ENCODE results near the gene KCNH1. TPM values are rescaled to one million over a fixed set of nuclear protein-coding genes. Genes with fewer than 3 reads are reported as not detected.
A peak's percentile ranks its signal among the peaks of the same experiment; 100 is the strongest.

KCNH1 gene
- total RNA-seq, 1 experiment from 2014 or later = 0.15 TPM

DNA sequence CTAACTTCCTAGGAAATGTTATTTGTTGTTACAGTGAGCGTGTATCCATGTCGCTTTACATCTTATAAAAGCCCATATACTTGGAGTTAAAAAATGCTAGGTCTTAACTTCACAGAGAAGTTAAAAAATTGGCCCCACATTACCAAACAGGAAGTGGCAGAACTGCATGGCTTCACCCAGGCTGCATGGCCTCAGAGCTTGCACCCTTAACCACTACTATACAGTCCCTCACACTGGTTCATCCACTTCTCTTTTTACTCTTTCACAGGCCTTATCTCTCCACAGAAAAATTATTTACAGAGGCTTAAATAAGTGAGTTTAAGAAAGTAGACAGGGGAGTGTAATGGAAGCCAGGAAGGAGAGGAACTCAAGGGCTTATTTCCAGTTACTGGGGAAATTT is 402.8 kb downstream of the KCNH1 start:
- no peak for DNase-seq (ENCODE audit: extremely low read depth, low read depth)

DNA sequence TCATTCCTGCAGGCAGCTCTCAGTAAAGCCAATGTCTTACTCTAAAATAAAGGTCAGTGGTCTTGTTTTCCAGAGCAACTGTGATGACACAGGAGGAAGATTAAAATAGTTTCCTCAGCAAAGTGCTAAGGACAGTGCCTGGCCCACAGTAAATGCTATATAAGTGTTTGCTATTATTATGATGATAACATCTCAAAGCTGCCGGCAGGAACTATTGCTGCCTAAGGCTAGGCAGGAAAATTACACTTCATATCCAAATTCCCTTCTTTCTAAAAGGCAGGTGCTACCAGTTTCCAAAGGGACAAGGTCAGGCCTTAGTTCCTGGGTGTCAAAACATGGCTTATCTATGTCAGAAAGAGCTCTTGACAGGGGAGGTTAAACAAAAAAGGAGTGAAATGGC is 403.9 kb downstream of the KCNH1 start:
- DNase-seq (ENCODE audit: extremely low read depth, low read depth) = no peak

GRCh38 chr1:210728437-210729149 is 405.4 kb downstream of the KCNH1 start:
- DNase-seq (ENCODE audit: extremely low read depth, low read depth) = no peak

- DNase-seq (ENCODE audit: extremely low read depth, low read depth) = no peak
Measured at GRCh38 chr1:210727709-210728108, 406.2 kb downstream of the KCNH1 start.

- DNase-seq (ENCODE audit: extremely low read depth, low read depth) = peak; percentile 43
Measured at GRCh38 chr1:210726621-210727020, 407.3 kb downstream of the KCNH1 start.

- no peak for DNase-seq (ENCODE audit: extremely low read depth, low read depth)
Measured at GRCh38 chr1:210724768-210725167, 409.2 kb downstream of the KCNH1 start.

DNA sequence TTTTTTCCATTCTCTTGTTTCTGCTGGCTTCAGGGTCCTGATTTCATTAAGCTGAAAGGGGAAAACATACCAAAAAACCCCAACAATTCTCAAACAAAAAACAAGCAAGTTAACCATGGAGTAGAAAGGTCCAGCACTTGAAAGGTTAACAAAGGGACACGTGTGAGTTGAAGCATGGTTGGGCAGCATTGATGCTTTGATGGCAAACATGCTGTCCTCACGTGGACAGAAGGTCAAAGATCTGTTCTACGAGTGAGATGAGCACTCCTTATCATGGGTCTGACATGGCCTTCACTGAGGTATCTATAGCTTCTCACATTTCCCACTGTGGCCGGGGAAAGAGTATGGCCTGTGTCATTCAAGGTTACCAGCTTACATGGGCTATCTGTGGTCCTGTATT is 410.3 kb downstream of the KCNH1 start:
- no peak for DNase-seq (ENCODE audit: extremely low read depth, low read depth)

- no peak for DNase-seq (ENCODE audit: extremely low read depth, low read depth)
Measured at GRCh38 chr1:210722410-210723081, 411.4 kb downstream of the KCNH1 start.

DNA sequence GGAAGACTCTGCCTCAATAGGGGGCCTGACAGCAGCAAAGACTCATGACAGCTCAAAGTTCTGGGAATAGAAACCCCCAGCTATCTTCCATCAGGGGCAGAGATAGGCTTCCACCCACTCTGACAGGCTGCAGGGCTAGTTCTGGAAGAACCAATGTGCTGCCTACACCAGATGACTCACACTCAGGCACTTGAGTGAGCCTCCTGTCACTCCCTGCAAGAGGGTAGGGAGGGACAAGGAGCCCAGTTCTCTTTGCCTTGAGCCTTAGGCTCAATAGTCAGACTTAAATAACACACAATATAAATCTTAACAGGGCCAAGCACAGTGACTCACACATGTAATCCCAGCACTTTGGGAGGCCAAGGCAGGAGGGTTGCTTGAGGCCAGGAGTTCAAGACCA is 418.9 kb downstream of the KCNH1 start:
- DNase-seq (ENCODE audit: extremely low read depth, low read depth) = no peak

DNA sequence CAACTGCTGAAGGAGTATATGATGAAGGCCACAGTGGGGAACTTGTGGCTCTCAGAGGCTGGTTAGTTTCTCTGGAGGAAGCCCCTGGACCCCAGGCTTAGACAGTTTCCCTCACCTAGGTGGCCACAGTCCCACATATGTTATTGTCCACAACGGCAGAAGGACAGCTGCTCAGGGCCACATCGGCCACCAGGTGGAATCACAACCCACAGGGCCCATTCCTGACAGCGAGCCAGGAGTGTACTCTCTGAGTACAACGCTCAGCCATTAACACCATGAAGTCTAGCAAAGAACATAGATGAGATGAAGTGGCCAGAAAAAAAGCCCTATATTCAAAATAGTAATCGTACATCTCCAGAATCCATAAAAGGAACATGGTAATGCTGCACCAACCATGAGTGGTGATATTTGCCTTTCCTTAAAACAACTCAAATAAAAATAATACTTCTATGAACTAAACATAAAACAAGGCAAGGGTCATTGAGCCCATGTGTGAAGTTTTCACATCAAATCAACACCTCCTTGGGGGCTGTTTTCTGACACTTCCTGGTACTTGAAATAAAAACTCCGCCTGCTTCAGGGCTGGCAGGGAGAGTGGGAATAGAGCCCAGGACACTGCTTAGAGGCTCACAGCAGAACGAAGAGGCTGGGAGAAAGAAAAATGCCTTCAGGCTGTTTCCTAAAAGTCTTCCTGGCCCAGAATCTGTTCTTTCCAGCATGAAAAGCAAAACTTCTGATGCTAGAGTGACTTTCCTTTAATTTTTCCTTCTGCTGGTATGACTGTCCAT is 421.9 kb downstream of the KCNH1 start:
- DNase-seq (ENCODE audit: extremely low read depth, low read depth) = no peak

DNA sequence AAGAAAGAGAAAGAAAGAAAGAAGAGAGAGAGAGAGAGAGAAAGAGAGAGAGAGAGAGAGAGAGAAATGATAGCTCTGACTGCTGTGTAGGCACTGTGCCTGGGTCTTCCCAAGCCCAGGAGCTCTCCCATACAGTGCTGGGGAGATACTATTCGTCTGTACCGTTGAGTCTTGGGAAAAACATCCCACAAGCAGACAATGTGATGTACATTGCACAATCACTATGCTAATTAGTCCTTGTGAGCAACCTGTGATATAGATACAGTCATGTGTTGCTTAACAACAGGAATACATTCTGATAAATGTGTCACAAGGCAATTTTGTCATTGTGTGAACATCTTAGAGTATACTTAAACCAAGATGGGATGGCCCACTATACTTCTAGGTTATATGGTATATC is 424.2 kb downstream of the KCNH1 start:
- no peak for DNase-seq (ENCODE audit: extremely low read depth, low read depth)

DNA sequence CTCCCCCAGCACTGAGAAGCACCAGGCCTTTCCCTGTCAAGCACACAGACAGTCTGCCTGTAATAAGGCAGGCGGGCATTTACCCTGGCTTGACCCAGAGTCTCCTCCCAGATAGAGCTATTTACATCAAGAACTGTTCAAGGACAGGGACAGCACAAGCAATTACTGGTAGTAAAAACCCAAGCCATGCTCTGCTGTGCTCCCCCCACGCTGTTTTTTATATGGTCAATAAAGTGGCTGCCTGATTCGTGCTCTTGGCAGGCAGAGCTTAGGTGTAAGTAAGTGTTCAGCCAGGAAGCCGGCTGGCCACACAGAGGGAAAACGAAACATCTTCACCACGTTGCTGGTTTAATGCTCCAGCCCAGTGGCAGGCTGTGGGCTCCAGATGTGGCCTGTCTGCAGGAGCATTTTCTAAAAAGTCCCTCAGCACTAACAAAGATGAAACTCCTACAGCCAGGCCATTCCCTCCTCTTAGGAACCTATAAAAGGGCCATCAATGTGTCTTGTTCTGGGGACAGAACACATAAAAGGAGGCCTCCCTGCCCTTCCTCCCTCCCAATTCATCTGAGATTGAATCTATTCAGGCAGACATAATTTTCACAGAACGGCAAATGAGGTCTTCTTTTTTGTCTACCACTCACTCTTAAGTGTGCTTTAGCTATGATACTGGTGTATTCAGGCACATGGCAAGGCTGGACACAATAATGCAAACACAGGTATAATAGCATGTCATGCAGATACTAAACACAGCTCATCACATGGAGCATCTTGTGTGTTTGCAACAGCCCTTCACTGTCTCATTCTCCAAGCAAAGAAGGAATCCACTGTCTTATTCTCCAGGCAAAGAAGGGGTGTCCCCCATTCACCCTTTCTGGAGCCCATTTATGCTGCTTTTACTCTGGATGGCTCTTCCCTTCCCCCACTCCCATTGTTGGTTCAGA is 426.4 kb downstream of the KCNH1 start:
- no peak for DNase-seq (ENCODE audit: extremely low read depth, low read depth)

DNA sequence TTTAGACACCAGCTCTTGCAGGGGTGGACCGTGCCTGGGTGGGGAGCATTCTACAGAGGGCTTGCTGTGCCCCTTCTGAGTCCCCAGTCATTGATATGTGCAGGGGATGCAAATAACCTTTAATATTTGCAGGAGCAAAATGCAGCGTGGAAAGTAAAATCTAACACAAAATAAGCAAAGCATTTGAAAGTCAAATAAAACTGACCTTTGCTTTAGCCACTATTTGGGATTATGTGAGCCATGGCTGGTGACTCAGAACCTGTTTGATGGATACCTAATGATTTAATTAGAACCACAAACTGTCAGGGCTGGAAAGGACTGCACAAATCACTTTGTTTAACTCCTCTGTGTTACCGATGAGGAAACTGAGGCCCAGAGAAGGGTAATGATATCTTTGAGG is 427.7 kb downstream of the KCNH1 start:
- no peak for DNase-seq (ENCODE audit: extremely low read depth, low read depth)

- no peak for DNase-seq (ENCODE audit: extremely low read depth, low read depth)
Measured at GRCh38 chr1:210705086-210705485, 428.9 kb downstream of the KCNH1 start.

- DNase-seq (ENCODE audit: extremely low read depth, low read depth) = no peak
Measured at GRCh38 chr1:210703593-210703992, 430.4 kb downstream of the KCNH1 start.

DNA sequence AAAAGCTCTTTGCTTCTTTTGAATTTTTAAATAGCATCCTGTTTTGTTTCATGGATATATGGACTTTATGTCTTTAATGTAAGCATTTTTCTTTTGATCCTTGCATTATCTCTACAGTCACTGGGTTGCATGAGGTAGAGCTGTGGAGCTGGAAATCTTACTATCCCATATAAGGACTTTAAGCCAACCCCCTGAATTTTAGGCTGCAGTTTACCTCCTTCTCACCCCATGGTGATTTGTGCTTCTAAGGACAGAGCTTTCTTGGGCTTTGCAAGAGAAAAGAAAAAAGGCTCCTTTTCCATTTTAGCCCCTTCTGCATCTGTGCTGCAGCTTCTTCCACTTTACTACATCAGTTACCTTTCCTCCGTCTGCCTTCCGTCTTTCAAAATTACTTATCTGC is 431.4 kb downstream of the KCNH1 start:
- no peak for DNase-seq (ENCODE audit: extremely low read depth, low read depth)

DNA sequence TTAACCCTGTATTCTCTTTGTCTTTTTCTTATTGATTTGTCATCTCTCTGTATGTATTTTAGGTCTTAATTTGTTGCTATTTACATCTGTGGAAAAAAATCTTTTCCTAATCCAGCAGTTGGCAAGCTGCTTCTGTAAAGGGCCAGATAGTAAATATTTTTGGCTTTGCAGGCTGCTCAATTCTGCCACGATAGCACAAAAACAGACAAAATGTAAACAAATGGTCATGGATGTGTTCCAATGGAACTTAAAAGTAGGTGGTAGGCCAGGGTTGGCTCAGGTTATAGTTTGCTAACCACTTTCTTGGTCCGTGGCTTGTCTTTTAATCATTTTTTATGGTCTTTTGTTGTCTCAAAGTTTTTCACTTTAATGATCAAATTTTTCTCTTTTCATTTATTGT is 433.4 kb downstream of the KCNH1 start:
- DNase-seq (ENCODE audit: extremely low read depth, low read depth) = no peak

DNA sequence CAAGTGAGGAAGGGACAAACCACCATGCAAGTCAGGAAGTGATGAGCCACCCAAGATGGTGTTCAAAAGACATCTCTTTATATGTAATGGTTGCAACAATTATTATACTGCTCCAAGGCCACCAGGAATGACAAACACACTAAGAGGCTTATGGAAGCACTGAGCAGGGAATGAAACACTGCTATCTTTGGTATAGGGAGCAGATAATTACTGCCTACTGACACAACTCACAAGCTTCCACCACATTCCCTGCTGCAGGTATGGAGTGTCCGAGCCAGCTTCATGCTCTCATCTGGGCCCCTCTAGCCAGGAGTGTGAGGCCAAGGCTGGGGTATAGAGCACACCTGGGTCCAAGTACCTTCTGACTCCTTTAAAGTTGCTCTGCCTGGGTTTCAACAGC is 433.9 kb downstream of the KCNH1 start:
- no peak for DNase-seq (ENCODE audit: extremely low read depth, low read depth)

GRCh38 chr1:210698661-210699060 is 435.3 kb downstream of the KCNH1 start:
- no peak for DNase-seq (ENCODE audit: extremely low read depth, low read depth)

DNA sequence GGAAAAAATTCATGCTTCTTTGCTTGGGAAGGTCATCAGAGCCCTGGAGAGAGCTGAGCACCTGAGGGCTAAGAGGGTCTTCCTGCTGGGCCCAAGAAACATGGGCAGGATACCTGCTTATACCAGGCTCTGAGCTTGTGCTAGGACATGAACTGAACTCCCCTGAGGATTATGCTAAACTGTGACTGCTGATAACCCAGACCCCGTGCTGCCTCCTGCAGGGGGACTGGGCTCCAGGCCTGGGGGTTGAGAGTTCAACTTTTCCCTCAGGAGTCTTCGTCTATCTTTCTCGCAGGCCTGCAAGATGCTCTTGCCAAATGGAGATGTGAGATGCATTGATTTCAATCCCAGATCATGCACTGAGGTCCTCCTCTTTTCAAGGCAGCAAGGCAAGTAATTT is 436.8 kb downstream of the KCNH1 start:
- DNase-seq (ENCODE audit: extremely low read depth, low read depth) = no peak

- DNase-seq (ENCODE audit: extremely low read depth, low read depth) = no peak
Measured at GRCh38 chr1:210696709-210697108, 437.2 kb downstream of the KCNH1 start.

All from NCI-H460 (cell line).